Measurements from ENCODE around the gene CCDC3. TPM values are rescaled to one million over a fixed set of nuclear protein-coding genes. Genes with fewer than 3 reads are reported as not detected.
"Not testable (repeated sequence)": the region's sequence is repeated elsewhere in the genome, so short reads cannot be mapped to it uniquely, and the experiment has no call there.

CCDC3 gene
- polyA plus RNA-seq, 1 donor from 2014 or later = 3.8 TPM

DNA sequence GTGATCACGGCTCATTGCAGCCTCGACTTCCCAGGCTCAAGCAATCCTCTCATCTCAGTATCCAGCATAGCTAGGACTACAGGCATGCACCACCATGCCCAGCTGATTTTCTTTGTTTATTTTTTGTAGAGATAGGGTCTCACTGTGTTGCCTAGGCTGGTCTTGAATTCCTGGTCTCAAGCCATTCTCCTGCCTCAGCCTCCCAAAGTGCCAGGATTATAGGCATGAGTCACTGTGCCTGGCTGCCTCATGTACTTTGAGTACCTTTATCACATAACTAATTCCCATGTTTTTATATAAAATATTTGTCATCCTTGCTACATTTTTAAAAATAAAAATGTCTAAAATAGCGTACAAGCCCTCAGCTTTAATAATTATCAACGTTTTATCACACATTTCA lies 35.3 kb upstream of the CCDC3 start:
- no peaks in the 10 kb centered on the region for H3K79me2 ChIP-seq (replicated peaks; ENCODE audit: insufficient read depth, low read length)
- no peaks in the 10 kb centered on the region for H3K36me3 ChIP-seq (ENCODE audit: insufficient read depth, low read length)
- TF ChIP-seq RAD21 (conservative IDR thresholded peaks at IDR 0.05) (no peak), EP300 (conservative IDR thresholded peaks at IDR 0.05; ENCODE audit: poor library complexity, severe bottlenecking) (no peak), EZH2 (IDR thresholded peaks at IDR 0.05; ENCODE audit: borderline replicate concordance, insufficient read depth, low read length, poor library complexity, severe bottlenecking) (no peak)
- TF ChIP-seq, protein P1, sequence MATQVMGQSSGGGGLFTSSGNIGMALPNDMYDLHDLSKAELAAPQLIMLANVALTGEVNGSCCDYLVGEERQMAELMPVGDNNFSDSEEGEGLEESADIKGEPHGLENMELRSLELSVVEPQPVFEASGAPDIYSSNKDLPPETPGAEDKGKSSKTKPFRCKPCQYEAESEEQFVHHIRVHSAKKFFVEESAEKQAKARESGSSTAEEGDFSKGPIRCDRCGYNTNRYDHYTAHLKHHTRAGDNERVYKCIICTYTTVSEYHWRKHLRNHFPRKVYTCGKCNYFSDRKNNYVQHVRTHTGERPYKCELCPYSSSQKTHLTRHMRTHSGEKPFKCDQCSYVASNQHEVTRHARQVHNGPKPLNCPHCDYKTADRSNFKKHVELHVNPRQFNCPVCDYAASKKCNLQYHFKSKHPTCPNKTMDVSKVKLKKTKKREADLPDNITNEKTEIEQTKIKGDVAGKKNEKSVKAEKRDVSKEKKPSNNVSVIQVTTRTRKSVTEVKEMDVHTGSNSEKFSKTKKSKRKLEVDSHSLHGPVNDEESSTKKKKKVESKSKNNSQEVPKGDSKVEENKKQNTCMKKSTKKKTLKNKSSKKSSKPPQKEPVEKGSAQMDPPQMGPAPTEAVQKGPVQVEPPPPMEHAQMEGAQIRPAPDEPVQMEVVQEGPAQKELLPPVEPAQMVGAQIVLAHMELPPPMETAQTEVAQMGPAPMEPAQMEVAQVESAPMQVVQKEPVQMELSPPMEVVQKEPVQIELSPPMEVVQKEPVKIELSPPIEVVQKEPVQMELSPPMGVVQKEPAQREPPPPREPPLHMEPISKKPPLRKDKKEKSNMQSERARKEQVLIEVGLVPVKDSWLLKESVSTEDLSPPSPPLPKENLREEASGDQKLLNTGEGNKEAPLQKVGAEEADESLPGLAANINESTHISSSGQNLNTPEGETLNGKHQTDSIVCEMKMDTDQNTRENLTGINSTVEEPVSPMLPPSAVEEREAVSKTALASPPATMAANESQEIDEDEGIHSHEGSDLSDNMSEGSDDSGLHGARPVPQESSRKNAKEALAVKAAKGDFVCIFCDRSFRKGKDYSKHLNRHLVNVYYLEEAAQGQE (IDR thresholded peaks at IDR 0.05; ENCODE audit: borderline replicate concordance) = no peak
- TF ChIP-seq, protein P2, sequence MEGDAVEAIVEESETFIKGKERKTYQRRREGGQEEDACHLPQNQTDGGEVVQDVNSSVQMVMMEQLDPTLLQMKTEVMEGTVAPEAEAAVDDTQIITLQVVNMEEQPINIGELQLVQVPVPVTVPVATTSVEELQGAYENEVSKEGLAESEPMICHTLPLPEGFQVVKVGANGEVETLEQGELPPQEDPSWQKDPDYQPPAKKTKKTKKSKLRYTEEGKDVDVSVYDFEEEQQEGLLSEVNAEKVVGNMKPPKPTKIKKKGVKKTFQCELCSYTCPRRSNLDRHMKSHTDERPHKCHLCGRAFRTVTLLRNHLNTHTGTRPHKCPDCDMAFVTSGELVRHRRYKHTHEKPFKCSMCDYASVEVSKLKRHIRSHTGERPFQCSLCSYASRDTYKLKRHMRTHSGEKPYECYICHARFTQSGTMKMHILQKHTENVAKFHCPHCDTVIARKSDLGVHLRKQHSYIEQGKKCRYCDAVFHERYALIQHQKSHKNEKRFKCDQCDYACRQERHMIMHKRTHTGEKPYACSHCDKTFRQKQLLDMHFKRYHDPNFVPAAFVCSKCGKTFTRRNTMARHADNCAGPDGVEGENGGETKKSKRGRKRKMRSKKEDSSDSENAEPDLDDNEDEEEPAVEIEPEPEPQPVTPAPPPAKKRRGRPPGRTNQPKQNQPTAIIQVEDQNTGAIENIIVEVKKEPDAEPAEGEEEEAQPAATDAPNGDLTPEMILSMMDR (IDR thresholded peaks at IDR 0.05; ENCODE audit: poor library complexity, severe bottlenecking) = no peak
- H3K27me3 ChIP-seq (ENCODE audit: insufficient read depth, low read depth, low read length) = no peaks in the 10 kb centered on the region
- no peaks in the 10 kb centered on the region for H3K9me3 ChIP-seq (ENCODE audit: low read length)
- H3F3A ChIP-seq (ENCODE audit: insufficient read depth, low read length, poor library complexity, severe bottlenecking) = no peaks in the 10 kb centered on the region
- no peaks in the 10 kb centered on the region for H4K20me1 ChIP-seq (ENCODE audit: insufficient read depth)
- H3K4me3 ChIP-seq (ENCODE audit: low read length) = no peak overlapping the region
- H2AFZ ChIP-seq (ENCODE audit: low read depth, low read length) = no peak overlapping the region
- no peak overlapping the region for H3K27ac ChIP-seq (ENCODE audit: low read length)
- H3K9me2 ChIP-seq (ENCODE audit: insufficient read depth, low read length) = no peaks in the 10 kb centered on the region
- H3K4me2 ChIP-seq (ENCODE audit: low read length) = no peak overlapping the region
- H3K9ac ChIP-seq (ENCODE audit: low read length) = no peak overlapping the region

DNA sequence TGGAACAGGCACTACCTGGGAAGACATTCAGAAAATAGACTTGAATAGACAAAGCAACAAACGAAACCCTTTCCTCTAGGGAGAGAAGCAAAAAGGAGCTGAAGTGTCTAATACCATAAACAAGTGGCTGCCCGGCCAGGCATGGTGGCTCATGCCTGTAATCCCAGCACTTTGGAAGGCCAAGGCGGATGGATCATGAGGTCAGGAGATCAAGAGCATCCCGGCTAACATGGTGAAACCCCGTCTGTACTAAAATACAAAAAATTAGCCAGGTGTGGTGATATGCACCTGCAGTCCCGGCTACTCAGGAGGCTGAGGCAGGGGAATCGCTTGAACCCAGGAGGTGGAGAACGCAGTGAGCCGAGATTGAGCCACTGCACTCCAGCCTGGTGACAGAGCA lies 34.2 kb upstream of the CCDC3 start:
- not testable (repeated sequence) for H3K27me3 ChIP-seq (ENCODE audit: insufficient read depth, low read depth, low read length); H3K36me3 ChIP-seq (ENCODE audit: insufficient read depth, low read length); H3K9ac ChIP-seq (ENCODE audit: low read length)

DNA sequence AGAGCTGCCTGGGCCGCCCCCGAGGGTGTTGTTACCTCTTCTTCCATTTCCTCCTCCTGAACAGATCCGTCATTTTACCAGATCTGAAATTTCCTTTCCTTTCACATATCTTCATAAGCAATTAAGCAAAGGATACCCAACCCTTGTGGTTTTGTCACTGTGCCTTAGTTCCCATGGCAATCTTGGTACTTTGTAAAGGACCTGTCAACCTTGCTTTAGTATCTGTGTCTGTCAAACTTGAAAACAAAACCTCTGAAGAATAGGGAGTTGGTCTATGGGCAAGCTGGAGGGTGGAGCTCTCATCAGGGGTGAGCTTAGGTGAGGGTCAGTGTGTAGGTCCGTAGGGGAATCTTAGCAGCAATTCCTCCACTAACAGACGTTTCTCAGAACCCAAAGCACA lies 25.4 kb upstream of the CCDC3 start:
- Histone ChIP-seq H3K9me2 (ENCODE audit: insufficient read depth, low read length) (no peaks in the 10 kb centered on the region), H3K27ac (ENCODE audit: low read length) (peak overlapping the region; percentile 28), H3K4me3 (ENCODE audit: low read length) (no peak overlapping the region), H3K4me2 (ENCODE audit: low read length) (peak overlapping the region; percentile 35), H3K36me3 (ENCODE audit: insufficient read depth, low read length) (no peaks in the 10 kb centered on the region), H3K9me3 (ENCODE audit: low read length) (no peaks in the 10 kb centered on the region), H3K27me3 (ENCODE audit: insufficient read depth, low read depth, low read length) (no peaks in the 10 kb centered on the region), H4K20me1 (ENCODE audit: insufficient read depth) (no peaks in the 10 kb centered on the region), H3F3A (ENCODE audit: insufficient read depth, low read length, poor library complexity, severe bottlenecking) (no peaks in the 10 kb centered on the region), H2AFZ (ENCODE audit: low read depth, low read length) (no peak overlapping the region), H3K9ac (ENCODE audit: low read length) (no peak overlapping the region), H3K79me2 (replicated peaks; ENCODE audit: insufficient read depth, low read length) (no peaks in the 10 kb centered on the region)
- TF ChIP-seq RAD21 (conservative IDR thresholded peaks at IDR 0.05) = no peak
- TF ChIP-seq EZH2 (IDR thresholded peaks at IDR 0.05; ENCODE audit: borderline replicate concordance, insufficient read depth, low read length, poor library complexity, severe bottlenecking) = no peak
- no peak for TF ChIP-seq POLR2AphosphoS5 (IDR thresholded peaks at IDR 0.05)
- TF ChIP-seq TAF1 (IDR thresholded peaks at IDR 0.05; ENCODE audit: low read depth) = no peak
- TF ChIP-seq EP300 (conservative IDR thresholded peaks at IDR 0.05; ENCODE audit: poor library complexity, severe bottlenecking) = peak; percentile 58
- no peak for TF ChIP-seq MXI1 (conservative IDR thresholded peaks at IDR 0.05; ENCODE audit: poor library complexity, severe bottlenecking)
- TF ChIP-seq, protein P1 (IDR thresholded peaks at IDR 0.05; ENCODE audit: borderline replicate concordance) = no peak
- TF ChIP-seq, protein P2 (IDR thresholded peaks at IDR 0.05; ENCODE audit: poor library complexity, severe bottlenecking) = no peak
- no peak for TF ChIP-seq SMC3 (conservative IDR thresholded peaks at IDR 0.05; ENCODE audit: poor library complexity)

More for the DNA sequence above, 34.2 kb upstream of the CCDC3 start:
- not testable (repeated sequence) for H3K4me2 ChIP-seq (ENCODE audit: low read length); H3K4me3 ChIP-seq (ENCODE audit: low read length); H3F3A ChIP-seq (ENCODE audit: insufficient read depth, low read length, poor library complexity, severe bottlenecking); H2AFZ ChIP-seq (ENCODE audit: low read depth, low read length); H3K9me3 ChIP-seq (ENCODE audit: low read length); H3K9me2 ChIP-seq (ENCODE audit: insufficient read depth, low read length); H4K20me1 ChIP-seq (ENCODE audit: insufficient read depth); H3K79me2 ChIP-seq (replicated peaks; ENCODE audit: insufficient read depth, low read length); H3K27ac ChIP-seq (ENCODE audit: low read length)

Measured in neural cell (in vitro differentiated cells).